OCI-LY1 (cell line): ENCODE measurements around the gene MYL6.

Experiments
- CTCF ChIP-seq: fragments of 200-600 bp; sonication (generic), shearing (Covaris generic); IDR thresholded peaks from 2 replicates; pipeline ENCODE4 v1.5.1; 2017; ENCODE audit warnings: mild to moderate bottlenecking, antibody characterized with exemption, low read length, moderate library complexity, mixed read lengths
- EZH2 ChIP-seq: fragments of 200-600 bp; sonication (generic), shearing (Covaris generic); IDR thresholded peaks from 2 replicates; pipeline ENCODE4 v1.8.0; 2017; ENCODE audit warnings: borderline replicate concordance, mixed run types, mild to moderate bottlenecking, antibody characterized with exemption, low read length, moderate library complexity, mixed read lengths

DNA sequence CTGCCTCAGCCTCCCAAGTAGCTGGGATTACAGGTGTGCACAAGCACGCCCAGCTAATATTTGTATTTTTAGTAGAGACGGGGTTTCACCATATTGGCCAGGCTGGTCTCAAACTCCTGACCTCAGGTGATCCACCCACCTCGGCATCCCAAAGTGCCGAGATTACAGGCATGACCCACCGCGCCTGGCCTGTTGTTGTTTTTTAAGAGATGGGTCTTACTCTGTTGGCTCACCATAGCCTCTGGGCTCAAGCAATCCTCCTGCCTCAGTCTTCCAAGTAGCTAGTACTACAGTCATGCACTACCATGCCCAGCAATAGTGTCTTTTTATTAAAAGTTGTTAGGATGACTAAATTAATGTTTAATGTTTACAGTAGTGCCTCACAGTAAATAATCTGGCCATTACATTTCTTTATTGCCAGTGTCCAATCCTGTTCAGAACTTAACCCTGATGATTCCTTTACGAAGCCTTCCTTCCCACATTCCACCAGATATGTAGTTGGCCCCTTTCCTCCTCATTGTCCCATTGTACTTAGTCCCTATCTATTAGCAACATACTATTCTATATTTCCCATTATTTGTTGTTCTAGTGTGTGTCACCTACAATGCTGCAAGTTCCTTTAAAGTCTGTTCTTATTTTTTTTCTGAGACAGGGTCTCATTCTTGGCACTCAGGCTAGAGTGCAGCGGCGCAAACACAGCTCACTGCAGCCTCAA, 39.9 kb downstream of the MYL6 start:
- TF ChIP-seq CTCF: no peak
- no peak for TF ChIP-seq EZH2
